ENCODE data around the gene FANCL. TPM values are rescaled to one million over a fixed set of nuclear protein-coding genes. Genes with fewer than 3 reads are reported as not detected.
"Not testable (repeated sequence)": the region's sequence is repeated elsewhere in the genome, so short reads cannot be mapped to it uniquely, and the experiment has no call there.

The FANCL gene
- total and polyA plus RNA-seq, 7 donors, result 3.9 to 6.4 (median 5.5) TPM

GRCh38 chr2:58235170-58235569 lies 6.0 kb downstream of the FANCL start:
- intact Hi-C loops (cut with DNase I), result no loop called here

DNA sequence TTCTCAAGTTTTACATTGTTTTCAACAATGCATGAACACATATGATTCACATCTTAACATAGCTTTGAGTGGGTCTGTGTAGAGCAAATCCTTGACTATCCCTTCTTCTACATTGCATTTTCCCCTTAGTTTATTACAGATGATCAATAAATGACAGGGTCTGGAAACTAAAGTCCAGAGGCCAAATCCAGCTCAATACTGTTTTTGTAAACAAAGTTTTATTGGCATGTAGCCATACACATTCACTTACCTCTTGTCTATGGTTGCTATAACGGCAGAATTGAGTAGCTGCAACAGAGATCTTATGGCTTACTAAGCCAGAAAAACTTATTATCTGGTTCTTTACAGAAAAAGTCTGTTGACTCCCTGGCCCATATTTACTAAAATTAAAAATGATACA lies 12.8 kb downstream of the FANCL start:
- DNase-seq, result no peak
- Histone ChIP-seq H3K27me3 (ENCODE audit: insufficient read depth in 3 of 3, low read length in 2 of 3) (no peaks in the 10 kb centered on the region), H3K9me3 (no peaks in the 10 kb centered on the region), H3K36me3 (ENCODE audit: insufficient read depth in 1 of 2, low read depth in 1 of 2) (no peaks in the 10 kb centered on the region), H3K4me1 (no peaks in the 10 kb centered on the region), H3K27ac (no peak overlapping the region), H3K4me3 (no peak overlapping the region)
- TF ChIP-seq, protein P1, sequence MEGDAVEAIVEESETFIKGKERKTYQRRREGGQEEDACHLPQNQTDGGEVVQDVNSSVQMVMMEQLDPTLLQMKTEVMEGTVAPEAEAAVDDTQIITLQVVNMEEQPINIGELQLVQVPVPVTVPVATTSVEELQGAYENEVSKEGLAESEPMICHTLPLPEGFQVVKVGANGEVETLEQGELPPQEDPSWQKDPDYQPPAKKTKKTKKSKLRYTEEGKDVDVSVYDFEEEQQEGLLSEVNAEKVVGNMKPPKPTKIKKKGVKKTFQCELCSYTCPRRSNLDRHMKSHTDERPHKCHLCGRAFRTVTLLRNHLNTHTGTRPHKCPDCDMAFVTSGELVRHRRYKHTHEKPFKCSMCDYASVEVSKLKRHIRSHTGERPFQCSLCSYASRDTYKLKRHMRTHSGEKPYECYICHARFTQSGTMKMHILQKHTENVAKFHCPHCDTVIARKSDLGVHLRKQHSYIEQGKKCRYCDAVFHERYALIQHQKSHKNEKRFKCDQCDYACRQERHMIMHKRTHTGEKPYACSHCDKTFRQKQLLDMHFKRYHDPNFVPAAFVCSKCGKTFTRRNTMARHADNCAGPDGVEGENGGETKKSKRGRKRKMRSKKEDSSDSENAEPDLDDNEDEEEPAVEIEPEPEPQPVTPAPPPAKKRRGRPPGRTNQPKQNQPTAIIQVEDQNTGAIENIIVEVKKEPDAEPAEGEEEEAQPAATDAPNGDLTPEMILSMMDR (IDR thresholded peaks at IDR 0.05), result no peak
- intact Hi-C loops (cut with DNase I), result no loop called here
- ATAC-seq, result no peak
- 89 to 98% (median 92%) methylated on average over 1 of the region's 1 CpG for WGBS, 3 donors

More at GRCh38 chr2:58235170-58235569, 6.0 kb downstream of the FANCL start:
- Histone ChIP-seq H3K27me3 (ENCODE audit: insufficient read depth in 3 of 3, low read length in 2 of 3) (no peaks in the 10 kb centered on the region), H3K4me1 (peaks cover 6% of the 10 kb centered on the region), H3K36me3 (ENCODE audit: insufficient read depth in 1 of 2, low read depth in 1 of 2) (no peaks in the 10 kb centered on the region), H3K4me3 (no peak overlapping the region), H3K27ac (no peak overlapping the region), H3K9me3 (no peaks in the 10 kb centered on the region)
- DNase-seq (no peak), ATAC-seq (no peak)
- WGBS, 3 donors, result 89 to 96% (median 93%) methylated on average over 3 of the region's 3 CpGs
- TF ChIP-seq, protein P1 (IDR thresholded peaks at IDR 0.05), result no peak

- intact Hi-C loops (cut with DNase I), result no loop called here
These were observed 13.8 kb downstream of the FANCL start for GRCh38 chr2:58227171-58227917.

DNA sequence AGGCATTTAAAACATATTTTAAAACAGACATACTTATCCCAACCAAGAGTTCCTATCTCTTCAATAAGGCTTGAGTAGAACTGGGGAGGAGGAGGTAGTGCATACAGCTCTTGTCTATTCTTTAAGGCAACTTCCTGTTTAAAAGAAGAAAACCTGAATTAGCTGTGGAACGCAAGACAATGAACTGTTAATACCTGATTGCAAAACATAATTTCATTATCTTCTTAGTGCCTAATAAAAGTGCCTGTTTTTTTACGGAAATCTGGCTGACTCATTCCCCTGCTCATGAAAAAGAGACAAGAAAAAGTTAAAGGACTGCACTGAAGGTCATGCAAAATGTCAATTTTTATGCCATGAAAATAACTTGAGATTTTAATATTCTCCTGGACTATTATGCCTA lies 19.2 kb downstream of the FANCL start:
- no peak for DNase-seq
- Histone ChIP-seq H3K4me3 (no peak overlapping the region), H3K4me1 (no peaks in the 10 kb centered on the region), H3K27ac (no peak overlapping the region), H3K36me3 (ENCODE audit: insufficient read depth in 1 of 2, low read depth in 1 of 2) (peaks cover 0 to 3% of the 10 kb centered on the region in 2 donors), H3K27me3 (ENCODE audit: insufficient read depth in 3 of 3, low read length in 2 of 3) (no peaks in the 10 kb centered on the region), H3K9me3 (no peaks in the 10 kb centered on the region)
- ATAC-seq, result no peak
- TF ChIP-seq, protein P1 (IDR thresholded peaks at IDR 0.05), result no peak
- intact Hi-C loops (cut with DNase I), result no loop called here
- WGBS, 3 donors, result 61 to 89% (median 80%) methylated on average over 2 of the region's 2 CpGs

More at GRCh38 chr2:58227171-58227917, 13.8 kb downstream of the FANCL start:
- H3K27me3 ChIP-seq (ENCODE audit: insufficient read depth in 3 of 3, low read length in 2 of 3), result no peaks in the 10 kb centered on the region
- DNase-seq, result no peak
- no peaks in the 10 kb centered on the region for H3K4me1 ChIP-seq
- no peak overlapping the region for H3K27ac ChIP-seq
- no peaks in the 10 kb centered on the region for H3K36me3 ChIP-seq (ENCODE audit: insufficient read depth in 1 of 2, low read depth in 1 of 2)
- H3K4me3 ChIP-seq, result no peak overlapping the region
- WGBS, 3 donors, result 97 to 98% (median 97%) methylated on average over 16 of the region's 16 CpGs
- no peak for ATAC-seq
- TF ChIP-seq, protein P1 (IDR thresholded peaks at IDR 0.05), result no peak
- H3K9me3 ChIP-seq, result no peaks in the 10 kb centered on the region

DNA sequence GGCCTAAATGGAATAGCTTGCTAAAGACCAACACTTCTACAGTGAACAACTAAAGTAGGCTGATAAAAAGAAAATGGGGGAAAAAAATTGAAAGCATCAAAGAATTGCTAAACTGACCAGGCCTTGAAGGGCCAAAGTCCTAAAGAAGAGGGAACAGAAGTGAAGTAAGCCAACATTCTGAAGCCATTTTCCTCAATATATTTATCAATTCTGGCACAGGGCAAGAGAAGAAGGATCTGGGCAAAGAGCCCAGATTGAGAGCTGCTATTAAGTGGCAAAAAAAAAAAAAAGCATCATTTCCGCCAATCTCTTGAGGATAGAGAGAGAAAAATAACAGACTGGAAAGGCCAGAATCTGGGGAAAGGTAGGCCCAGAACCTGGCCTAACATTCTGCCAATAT lies 25.7 kb downstream of the FANCL start:
- Histone ChIP-seq H3K4me3 (no peak overlapping the region), H3K4me1 (no peaks in the 10 kb centered on the region), H3K36me3 (ENCODE audit: insufficient read depth in 1 of 2, low read depth in 1 of 2) (peaks cover 0 to 8% of the 10 kb centered on the region in 2 donors), H3K27ac (no peak overlapping the region), H3K27me3 (ENCODE audit: insufficient read depth in 3 of 3, low read length in 2 of 3) (no peaks in the 10 kb centered on the region), H3K9me3 (no peaks in the 10 kb centered on the region)
- ATAC-seq, result no peak
- 72 to 93% (median 90%) methylated on average over 1 of the region's 1 CpG for WGBS, 3 donors
- TF ChIP-seq, protein P1 (IDR thresholded peaks at IDR 0.05), result no peak
- DNase-seq, result no peak
- intact Hi-C loops (cut with DNase I), result no loop called here

- intact Hi-C loops (cut with DNase I), result not testable (repeated sequence)
These were observed 30.1 kb downstream of the FANCL start for GRCh38 chr2:58210951-58211568.

More at GRCh38 chr2:58210951-58211568, 30.1 kb downstream of the FANCL start:
- not testable (repeated sequence) for H3K4me3 ChIP-seq; H3K27ac ChIP-seq; DNase-seq; H3K27me3 ChIP-seq (ENCODE audit: insufficient read depth in 3 of 3, low read length in 2 of 3); H3K4me1 ChIP-seq; ATAC-seq; H3K36me3 ChIP-seq (ENCODE audit: insufficient read depth in 1 of 2, low read depth in 1 of 2); H3K9me3 ChIP-seq
- WGBS, 3 donors, result 96 to 98% (median 97%) methylated on average over 6 of the region's 6 CpGs
